GM18511 (cell line): ENCODE data around the gene FLYWCH2.
"Not testable (repeated sequence)": the region's sequence is repeated elsewhere in the genome, so short reads cannot be mapped to it uniquely, and the experiment has no call there.

Experiments
- ATAC-seq: cut with Tn5 transposase; IDR thresholded peaks from one replicate; pipeline ENCODE4 v1.9.1; 2021; ENCODE audit warnings: mild to moderate bottlenecking, moderate library complexity; ENCODE audit not compliant: unreplicated experiment

The FLYWCH2 gene

DNA sequence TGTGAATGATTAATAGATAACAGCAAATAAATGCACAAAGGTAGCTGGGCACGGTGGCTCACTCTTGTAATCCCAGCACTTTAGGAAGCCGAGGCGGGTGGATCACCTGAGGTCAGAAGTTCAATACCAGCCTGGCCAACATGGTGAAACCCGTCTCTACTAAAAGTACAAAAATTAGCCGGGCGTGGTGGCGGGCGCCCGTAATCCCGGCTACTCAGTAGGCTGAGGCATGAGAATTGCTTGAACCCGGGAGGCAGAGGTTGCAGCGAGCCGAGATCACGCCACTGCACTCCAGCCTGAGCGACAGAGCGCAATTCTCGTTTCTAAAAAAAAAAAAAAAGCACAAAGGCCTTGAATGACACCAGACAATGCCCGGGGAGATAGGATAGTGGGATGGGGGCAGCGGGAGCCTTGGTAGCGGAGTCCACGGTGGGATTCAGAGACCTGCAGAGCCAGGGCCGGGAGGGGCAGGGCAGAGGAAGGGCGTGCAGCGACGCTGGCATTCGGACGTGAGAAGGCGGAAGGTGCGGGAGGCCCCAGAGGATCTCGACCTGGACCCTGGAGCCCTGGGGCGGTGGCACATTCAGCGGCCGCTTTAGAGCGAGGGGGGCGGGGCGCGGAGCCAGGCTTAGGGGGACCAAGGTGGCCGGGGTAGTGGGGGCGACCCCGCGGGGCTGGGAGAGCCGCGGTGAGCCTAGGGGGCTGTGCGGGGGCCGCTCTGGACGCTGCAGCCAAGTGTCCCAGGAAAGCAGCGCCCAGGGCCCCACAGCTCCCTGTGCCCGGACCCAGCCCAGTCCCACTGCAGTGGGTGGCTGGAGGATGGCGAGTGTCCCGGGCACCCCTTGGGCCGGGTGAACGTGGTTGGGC, 999 bp upstream of the FLYWCH2 start:
- peak; percentile 16 for ATAC-seq

GRCh38 chr16:2883458-2883908, 468 bp downstream of the FLYWCH2 start:
- no peak for ATAC-seq

GRCh38 chr16:2884041-2884451, 1.0 kb downstream of the FLYWCH2 start:
- ATAC-seq = no peak

DNA sequence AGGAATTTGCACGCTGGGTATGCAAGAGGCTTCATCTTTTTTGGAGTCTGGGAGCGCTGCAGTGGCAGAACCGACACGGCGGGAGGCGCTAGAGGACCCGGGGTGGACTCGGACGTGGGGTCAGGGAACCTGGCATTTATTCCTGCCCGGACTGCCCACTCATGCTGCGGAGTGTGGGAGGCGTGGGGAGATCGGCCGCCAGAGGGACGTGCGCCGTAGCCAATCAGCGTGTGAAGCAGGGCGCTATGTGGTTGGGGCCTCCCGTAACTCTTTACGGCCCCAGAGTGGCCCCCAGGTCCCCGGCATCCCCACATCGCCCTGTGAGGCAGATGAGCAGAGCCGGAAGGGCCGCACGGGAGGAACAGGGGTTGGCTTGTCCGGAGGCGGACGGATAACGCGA, 11.2 kb downstream of the FLYWCH2 start:
- no peak for ATAC-seq

GRCh38 chr16:2895813-2896212, 12.8 kb downstream of the FLYWCH2 start:
- no peak for ATAC-seq

DNA sequence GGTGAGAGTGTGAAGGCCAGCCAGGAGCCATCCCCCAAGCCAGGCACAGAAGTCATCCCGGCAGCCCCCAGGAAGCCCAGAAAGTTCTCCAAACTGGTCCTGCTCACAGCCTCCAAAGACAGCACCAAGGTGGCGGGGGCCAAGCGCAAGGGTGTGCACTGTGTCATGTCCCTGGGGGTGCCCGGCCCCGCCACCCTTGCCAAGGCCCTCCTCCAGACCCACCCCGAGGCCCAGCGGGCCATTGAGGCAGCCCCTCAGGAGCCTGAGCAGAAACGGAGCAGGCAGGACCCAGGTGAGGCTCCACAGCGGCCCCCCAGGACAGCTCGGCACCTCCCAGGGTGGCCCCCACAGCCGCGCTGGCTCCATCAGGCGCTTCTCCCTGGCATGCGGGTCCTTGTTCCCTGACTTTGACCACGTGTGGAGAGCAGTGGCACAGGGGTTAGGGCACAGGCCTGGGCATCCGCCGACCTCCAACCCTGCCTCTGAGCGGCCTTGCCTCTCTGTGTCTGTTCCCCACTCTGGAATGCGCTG, 13.5 kb downstream of the FLYWCH2 start:
- ATAC-seq = no peak

DNA sequence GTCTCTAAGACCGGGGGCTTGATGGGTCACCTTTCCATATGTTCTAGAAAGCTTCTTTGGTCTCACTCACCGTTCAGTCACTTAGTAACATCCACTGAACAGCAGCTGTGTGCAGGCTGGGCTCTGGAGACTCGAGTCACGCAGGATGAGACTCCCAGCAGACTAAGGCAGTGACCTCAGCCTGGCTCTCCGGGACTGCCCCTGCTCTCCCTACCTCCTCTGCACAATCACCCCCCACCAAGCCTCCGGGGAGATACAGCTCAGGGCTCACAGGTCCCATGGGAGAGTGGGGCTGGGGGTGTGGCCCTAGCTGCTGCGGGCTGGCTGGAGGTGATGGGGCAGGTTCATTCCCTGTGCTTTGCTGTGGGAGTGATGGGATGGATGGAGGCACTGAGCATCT, 14.1 kb downstream of the FLYWCH2 start:
- ATAC-seq = peak; percentile 50

DNA sequence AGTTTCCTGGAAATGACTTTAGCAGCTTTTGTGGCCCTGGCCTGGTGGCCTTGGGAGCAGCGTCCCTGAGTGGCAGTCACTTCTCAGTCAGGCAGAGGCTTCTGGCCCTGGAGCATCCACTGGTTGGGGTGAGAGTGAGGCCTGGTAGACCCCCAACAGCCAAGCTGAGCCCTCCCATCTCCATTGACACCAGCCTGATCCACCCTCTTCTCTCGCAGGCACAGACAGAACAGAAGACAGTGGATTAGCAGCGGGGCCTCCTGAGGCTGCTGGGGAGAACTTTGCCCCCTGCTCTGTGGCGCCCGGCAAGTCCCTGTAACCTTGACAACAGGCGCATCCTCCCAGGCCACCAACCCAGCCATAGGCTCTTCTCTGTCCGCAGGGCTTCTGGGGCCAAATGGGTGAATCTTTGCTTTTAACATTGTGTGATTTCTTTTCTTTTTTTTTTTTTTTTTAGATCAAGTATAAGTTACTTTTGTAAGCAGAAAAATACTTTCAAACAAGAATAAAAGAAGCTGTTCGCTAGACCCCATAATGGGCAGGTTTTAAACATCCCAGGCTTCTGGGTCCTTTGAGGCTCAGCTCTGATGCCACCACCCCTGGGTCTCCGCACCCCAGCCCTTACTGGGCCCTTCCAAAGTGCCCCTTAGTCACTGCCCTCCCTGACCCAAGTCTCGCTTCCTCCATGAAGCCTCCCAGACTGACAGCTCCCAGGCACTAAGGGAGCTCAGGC, 16.0 kb downstream of the FLYWCH2 start:
- no peak for ATAC-seq

DNA sequence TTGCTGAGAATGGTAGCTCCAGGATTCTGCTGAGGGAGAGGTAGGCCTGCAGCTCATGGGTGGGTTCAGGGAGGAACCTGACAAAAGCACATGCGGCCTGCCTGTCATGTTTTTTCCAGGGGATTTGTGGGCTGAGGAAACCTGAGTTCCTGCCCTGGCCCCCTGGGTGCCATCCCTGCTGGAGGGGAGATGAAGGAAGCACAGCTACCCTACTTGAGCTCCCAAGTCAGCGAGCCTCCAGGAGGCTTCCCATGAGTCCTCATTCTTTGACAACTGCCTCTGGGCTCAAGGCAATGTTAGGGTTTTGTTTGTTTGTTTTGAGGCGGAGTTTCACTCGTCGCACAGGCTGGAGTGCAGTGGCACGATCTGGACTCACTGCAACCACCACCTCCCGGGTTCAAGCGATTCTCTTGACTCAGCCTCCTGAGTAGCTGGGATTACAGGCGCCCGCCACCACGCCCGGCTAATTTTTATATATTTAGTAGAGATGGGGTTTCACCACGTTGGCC, 16.6 kb downstream of the FLYWCH2 start:
- no peak for ATAC-seq

DNA sequence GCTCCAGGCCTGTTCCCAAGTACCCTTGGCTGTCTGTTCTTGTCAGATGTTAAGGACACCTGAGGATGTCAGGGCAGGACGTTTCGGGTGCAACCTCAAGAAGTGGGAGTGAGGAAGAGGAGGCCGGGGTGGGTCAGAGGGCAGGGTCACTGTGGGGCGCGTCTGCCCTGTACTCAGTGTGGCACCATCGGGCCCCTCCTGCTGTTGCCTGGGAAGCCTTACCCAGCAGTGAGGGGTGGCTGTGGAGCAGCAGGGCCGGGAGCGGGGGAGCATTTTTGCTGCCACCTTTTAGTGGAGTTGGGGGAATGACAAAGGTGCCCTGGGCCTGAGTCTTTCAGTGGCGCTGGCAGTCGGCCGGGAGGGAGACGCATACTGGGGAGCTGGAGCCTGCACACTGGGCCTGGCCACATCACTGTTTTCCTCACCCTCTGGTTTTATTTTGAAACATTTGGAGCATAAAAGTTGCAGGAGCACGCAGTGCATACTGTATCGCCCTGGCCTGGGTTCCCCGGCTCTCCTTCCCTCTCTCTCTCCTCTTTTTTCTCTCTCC, 17.6 kb downstream of the FLYWCH2 start:
- no peak for ATAC-seq

DNA sequence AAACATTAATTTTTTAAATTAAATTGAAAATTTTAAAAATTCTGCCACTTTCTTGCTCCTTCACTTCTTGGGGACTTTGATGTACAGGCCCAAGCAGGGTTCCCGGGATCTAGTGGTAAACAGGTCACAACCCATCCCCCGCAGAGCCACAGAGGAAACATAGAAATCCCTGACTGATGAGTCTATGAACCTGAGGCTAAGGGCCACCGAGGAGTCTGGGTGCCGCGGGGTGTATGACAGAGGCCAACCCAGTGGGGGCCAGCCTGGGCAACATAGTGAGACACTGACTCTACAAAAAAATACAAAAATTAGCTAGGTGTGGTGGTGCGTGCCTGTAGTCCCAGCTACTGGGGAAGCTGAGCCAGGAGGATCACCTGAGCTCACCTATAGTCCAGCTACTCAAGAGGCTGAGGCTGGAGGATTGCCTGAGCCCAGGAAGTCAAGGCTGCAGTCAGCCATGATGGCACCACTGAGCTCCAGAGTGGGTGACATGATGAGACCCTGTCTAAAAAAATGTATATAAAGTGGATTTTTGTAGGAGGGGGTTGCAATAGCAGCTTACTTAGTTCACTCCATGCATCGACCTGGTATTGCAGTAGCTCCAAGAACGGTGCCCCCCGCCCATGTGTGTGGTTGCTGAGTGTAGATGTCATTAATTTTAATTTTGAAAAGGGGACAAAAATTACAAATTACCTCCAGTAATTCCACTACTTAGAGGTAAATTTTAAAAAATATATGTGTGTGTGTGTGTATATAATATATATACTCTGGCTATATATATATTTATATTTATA, 19.5 kb downstream of the FLYWCH2 start:
- ATAC-seq = no peak

GRCh38 chr16:2904100-2904921, 21.3 kb downstream of the FLYWCH2 start:
- ATAC-seq = peak; percentile 54

DNA sequence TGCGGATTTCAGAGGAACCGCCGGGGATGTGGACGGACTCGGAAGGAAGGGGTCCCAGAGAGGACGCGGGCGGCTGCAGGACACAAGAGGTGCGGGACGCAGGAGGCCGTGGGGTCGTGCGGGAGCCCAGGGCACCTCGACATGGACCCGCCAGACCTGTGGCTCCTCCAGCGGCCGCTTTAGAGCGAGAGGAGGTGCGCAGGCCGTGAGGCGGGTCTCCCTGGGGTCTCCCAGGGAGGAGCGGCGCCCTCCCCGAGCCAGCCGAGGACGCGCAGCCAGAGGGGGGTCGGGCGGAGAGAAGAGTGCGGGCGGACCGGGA, 21.9 kb downstream of the FLYWCH2 start:
- peak; percentile 34 for ATAC-seq

GRCh38 chr16:2905241-2905987, 22.4 kb downstream of the FLYWCH2 start:
- ATAC-seq = peak; percentile 74

DNA sequence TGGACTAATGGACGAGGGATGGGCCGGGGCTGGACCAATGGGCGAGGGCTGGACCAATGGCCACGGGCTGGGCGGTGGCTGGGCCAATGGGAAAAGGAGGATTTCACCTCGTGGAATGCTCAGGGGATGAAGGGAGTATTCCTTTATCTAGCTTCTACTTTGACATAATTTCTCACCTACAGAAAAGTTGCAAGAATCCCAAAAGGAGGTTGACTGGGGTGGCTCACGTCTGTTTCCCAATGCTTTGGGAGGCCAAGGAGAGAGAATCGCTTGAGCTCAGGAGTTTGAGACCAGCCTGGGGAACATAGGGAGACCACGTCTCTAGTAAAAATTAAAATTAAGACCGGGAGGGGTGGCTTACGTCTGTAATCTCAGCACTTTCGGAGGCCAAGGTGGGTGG, 23.0 kb downstream of the FLYWCH2 start:
- ATAC-seq = no peak

DNA sequence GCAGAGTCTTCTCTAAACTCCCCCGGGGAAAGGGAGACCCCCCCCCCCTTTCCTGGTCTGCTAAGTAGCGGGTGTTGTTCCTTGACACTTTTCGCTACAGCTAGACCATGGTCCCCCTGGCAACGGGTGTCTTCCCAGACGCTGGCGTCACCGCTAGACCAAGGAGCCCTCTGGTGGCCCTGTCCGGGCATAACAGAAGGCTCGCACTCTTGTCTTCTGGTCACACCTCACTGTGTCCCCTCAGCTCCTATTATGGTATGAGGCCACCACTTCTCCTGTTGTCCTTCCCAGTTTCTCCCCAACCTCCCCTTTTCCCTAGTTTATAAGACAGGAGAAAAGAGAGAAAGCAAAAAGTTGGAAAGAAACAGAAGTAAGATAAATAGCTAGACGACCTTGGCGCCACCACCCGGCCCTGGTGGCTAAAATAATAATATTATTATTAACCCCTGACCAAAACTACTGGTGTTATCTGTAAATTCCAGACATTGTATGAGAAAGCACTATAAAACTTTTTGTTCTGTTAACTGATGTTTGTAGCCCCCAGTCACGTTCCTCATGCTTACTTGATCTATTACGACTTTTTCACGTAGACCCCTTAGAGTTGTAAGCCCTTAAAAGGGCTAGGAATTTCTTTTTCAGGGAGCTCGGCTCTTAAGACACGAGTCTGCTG, 24.2 kb downstream of the FLYWCH2 start:
- not testable (repeated sequence) for ATAC-seq

- no peak for ATAC-seq
Measured at GRCh38 chr16:2910441-2910969, 27.5 kb downstream of the FLYWCH2 start.

- peak; percentile 93 for ATAC-seq
Measured at GRCh38 chr16:2911638-2912329, 28.8 kb downstream of the FLYWCH2 start, which contains the start of gene FLYWCH1. Gene FLYWCH1 (plus strand): TSS chr16:2911931. CDS start chr16:2929686, 17,755 bp downstream.
